Stimulated activated CD4-positive, alpha-beta T cell treated with anti-CD3 and anti-CD28 coated beads, Interleukin-1b, Interleukin-23, amount 100 ng/mL, for 4 hours (primary cell): Measurements from ENCODE around the gene OSBPL9.

Source experiments
- DNase-seq, 2 donors: peaks; one replicate each; pipeline ENCODE4 v3.0.0-alpha.2; 2020; ENCODE audit warnings: low read depth in 2 of 2

OSBPL9 gene, protein sequence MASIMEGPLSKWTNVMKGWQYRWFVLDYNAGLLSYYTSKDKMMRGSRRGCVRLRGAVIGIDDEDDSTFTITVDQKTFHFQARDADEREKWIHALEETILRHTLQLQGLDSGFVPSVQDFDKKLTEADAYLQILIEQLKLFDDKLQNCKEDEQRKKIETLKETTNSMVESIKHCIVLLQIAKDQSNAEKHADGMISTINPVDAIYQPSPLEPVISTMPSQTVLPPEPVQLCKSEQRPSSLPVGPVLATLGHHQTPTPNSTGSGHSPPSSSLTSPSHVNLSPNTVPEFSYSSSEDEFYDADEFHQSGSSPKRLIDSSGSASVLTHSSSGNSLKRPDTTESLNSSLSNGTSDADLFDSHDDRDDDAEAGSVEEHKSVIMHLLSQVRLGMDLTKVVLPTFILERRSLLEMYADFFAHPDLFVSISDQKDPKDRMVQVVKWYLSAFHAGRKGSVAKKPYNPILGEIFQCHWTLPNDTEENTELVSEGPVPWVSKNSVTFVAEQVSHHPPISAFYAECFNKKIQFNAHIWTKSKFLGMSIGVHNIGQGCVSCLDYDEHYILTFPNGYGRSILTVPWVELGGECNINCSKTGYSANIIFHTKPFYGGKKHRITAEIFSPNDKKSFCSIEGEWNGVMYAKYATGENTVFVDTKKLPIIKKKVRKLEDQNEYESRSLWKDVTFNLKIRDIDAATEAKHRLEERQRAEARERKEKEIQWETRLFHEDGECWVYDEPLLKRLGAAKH

DNA sequence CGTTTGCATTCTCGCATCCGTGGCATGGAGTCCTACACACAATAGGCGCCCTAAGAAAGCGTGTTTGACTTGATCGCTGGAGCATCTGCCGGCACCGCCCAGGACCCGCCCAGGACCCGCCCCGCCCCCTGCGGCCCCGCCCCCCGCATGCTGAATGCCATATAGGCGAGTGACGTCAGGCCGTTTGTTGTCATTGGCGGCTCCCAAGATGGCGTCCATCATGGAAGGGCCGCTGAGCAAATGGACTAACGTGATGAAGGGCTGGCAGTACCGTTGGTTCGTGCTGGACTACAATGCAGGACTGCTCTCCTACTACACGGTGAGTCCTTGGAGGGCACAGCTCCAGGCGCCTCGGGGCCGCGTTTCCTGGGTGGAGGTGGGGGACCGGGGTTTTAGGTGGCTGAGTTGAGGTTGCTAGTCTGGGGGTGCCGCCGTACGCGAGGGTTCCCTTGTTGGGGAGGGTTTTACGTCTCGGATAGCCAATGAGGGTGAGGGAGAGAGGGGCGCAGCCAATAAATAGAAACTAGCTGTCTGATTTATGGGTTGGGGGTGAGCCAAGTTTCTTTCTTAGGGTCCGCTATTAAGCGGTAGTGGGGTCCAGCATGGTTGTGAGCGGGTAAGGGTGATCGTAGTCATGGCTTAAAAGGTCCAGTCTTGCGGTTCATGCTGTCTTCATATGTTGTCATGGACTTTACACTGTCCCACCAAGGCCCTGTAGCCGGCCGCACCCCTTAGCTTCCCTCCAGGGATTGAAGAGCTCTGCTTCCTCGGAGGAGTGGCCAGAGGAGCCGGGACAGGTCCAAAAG lies at the start of gene OSBPL9:
Gene OSBPL9 (plus strand): TSS at position 190 of the 806 bp plus-strand sequence. CDS start 19 bp downstream, at position 209.
- peak; percentile 75 to 82 for DNase-seq

DNA sequence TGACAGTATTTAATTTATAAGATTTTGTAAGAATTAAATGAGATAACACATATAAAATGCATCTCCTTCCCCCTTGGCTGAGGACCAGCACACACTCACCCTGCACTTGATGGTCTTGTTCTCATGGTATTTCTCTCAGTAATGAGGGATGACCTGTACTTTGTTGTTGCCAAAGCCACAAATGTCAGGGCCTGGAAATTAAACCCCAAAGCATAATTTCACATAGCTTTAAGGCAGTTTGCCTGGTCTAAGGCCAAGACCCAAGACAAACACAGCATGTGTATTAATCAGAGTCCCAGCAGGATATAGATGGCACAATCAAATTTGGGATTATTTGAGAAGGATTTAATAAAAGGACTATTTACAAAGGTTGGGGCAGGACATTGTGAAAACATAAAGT lies 49.2 kb upstream of the OSBPL9 start:
- no peak for DNase-seq

DNA sequence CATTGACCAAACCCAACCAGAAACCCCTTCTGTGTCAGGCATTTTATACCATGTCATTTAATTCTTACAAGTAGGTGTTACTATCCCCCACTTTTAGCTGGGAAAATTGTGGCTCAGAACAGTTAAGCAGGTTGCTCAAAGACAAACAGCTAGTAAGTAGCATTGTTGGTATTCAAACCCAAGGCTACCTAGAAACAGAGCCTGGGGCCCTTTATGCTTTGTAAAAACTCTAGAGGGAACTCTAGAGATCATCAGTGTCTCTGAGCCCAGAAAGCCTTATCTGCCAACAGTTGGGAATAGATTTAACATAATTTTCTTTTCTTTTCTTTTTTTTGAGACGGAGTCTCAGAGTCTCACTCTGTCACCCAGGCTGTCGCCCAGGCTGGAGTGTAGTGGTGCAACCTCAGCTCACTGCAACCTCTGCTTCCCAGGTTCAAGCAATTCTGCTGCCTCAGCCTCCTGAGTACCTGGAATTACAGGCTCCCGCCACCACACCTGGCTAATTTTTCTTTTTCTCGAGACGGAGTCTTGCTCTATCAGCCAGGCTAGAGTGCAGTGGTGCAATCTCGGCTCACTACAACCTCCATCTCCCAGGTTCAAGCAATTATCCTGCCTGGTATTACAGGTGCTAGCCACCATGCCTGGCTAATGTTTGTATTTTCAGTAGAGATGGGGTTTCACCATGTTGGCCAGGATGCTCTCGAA lies 48.5 kb upstream of the OSBPL9 start:
- DNase-seq = no peak

DNA sequence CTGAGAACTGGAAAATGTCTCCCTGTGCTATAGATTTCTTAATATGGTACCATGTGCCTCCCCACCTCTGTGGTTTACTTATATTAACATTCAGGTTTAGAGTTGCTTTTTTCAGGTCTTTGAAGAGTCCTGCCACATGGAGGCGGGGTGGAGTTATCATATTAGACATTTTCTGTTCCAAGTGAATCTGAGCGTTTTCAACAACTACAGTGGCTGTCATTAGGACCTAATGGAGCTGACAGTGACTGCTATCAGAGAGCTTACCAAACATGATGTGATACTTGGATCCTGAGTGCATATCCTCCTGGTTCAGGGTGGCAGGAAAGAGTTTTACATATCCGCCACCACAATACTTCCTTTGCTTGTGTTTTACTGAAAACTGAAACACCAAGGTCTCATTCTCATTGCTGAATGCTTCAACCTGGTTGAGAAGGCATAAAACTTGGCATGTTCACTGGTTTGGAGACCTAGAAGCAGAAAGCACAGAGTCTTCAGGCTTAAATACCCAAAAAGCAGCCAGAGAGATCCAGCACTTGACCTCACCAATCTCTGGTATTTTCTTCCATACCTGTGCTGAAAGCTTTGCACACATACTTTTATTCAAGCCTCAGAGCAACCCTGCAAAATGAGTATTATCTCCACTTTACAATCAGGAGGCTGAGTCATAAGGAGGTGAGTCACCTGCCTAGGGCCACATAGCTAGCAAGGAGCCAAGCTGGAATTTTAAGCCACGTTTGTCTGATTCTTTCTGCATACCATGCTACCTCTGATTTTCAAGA lies 47.4 kb upstream of the OSBPL9 start:
- DNase-seq = peak in 1 of 2 donors; percentile 45

DNA sequence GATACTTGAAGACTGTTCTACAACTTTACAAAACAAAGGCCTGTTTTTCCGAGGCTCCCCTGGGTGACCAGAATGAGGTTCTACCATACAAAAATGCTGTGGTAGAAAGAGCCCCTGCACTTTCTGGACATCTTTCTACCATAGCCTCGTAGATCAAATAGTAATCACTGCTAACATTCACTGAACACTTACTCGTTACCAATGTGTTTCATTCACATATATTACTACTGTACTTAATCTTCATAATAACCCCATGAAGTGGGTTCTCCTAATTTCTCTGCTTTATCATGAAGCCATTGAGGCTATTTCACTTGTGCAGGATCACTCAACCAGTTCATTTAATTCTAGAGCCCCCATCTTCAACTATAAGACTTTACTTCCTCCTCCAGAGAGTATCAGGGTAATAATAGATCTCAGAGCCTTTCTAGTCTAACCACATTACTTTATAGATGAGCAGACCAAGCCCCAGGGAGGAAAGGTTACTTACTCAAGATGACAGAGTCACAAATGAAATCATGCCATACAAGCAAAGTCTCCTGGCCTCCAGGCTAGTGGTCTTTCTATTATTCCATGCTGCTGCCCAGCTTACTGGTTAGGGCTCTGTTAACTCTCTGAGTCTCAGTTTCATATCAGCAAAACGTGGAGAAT lies 46.7 kb upstream of the OSBPL9 start:
- no peak for DNase-seq

DNA sequence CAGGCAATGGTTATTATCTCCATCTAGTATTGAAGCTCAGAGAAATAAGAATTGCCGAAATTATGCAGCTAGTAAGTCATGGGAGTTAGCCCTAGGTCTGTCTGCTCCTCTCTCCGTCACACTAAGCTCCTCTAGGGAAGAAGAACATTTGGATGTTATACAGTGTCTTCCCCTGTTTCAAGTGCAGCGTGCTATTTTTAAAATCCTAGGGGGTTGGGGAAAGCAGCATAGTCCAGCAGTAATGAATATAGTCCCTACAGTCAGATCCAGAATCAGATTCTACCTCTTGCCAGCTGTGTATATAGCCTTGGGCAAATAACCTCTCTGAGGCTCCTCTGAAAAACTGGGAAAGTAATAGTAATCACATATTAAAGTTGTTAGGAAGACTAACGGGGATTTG lies 44.5 kb upstream of the OSBPL9 start:
- DNase-seq = no peak

DNA sequence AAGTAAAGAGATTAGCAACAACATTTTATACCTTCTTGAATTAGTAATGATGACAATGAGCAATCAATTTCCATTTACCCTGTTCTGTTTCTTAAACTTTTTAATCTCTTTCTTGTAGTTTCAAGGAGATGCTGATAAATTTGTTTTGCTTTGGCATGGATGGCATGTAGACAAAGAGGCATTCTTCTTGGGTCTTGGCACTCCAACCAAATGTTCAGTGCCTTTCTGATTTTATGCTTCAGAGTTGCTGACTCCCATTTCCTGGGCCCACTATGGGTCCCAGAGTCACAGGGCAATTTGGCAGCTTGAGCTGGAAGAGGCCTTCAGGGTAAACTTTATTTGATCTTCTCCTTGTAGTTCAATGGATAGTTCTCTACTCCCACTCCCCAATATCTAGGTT lies 42.1 kb upstream of the OSBPL9 start:
- no peak for DNase-seq

DNA sequence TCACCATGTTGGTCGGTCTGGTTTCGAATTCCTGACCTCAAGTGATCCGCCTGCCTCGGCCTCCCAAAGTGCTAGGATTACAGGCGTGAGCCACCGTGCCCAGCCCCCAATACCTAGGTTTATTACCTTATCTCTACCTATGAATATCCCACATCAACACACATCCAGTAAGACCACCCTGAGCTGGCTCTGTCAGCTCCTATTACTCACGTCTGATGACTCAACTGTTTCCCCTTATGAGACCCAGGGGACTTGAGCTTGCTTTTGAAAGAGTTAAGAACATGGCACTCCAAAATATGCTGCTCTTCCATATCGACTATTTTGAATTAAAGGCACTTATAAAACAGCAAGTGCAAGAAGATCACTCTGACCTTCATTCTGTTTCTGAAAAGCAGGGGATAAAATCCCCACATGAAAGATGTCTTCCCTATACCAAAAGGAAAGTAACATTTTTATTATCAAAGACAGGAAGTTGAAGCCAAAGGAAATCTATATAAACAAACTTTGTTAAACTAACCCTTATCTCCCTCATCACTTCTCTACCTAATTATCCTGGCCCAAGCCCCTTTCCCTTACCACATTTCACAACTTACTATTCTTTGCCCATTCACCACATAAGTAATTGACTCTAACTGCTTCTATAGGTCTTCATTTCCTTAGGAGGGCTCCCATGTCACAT lies 41.3 kb upstream of the OSBPL9 start:
- no peak for DNase-seq

DNA sequence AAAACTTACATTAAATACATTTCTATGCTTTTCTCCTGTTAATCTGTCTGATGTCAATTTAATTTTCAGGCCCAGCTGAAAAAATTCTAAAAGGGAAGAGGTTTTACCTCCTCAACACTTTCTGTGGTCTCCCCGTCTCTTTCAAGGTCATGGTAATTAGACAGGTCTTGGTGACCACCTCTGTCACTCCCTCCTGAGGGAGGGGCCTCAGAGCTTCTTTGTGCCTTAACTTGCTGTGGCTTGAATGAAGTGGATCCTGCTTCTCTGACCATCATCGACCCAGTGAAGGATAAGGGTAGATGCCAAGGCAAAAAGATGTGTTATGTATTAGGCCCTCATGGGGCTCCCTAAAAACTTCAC lies 40.8 kb upstream of the OSBPL9 start:
- DNase-seq = no peak

DNA sequence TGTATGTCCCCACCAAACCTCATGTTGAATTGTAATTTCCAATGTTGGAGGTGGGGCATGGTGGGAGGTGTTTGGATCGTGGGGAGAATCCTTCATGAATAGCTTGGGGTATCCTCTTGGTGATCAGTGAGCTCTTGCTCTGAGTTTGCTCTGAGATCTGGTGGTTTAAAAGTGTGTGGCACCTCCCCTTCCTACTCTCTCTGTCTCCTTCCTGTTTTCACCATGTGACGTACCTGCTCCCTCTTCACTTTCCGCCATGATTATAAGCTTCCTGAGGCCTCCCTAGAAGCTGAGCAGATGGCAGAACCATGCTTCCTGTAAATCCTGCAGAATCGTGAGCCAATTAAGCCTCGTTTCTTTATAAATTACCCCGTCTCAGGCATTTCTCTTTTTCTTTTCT lies 40.0 kb upstream of the OSBPL9 start:
- DNase-seq = no peak

DNA sequence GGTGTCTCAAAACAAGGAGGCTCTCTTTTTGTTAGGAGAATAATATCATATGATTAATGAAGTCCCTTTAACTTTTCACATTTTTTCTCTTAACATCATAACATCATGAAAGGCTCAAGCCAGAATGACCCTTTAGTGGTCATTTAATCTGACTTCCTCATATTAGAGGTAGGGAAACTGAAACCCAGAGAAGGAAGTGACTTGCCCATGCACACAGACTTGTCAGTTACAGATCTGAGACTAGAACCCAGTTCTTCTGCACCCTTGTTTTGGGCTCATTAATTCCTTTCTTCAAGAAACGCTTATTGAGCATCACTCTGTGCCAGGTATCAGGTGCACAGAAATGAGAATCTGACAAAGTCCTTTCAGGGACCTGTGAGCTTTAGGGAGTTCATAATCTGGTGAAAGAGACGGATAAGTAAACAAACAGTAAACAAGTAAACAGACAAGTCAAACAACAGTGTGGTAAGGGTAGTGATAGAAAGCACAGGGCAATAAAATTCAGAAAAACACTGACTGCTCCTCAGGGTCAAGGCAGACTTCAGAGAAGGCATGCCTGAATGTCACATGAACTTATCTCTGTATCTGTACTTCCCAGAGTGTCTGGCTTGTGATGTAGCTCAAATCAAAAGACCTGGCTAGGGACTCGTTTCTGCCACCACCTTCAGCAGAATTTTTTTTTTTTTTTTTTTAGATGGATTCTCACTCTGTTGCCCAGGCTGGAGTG lies 38.3 kb upstream of the OSBPL9 start:
- DNase-seq = no peak

DNA sequence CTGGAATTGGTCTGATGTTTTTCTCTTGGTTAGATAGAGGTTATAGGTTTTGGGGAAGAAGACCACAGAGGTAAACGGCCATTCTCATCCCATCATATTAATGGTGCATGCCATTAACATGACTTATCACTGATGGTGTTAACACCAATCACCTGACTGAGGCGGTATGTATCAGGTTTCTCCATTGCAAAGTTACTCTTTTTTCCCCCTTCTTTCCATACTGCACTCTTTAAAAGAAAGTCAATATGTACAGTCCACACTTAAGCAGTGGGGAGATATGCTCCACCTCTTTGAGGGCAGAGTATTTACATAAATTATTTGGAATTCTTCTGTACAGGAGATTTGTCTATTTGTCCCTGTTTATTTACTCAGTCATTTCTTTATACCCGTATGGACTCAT lies 35.7 kb upstream of the OSBPL9 start:
- no peak for DNase-seq

DNA sequence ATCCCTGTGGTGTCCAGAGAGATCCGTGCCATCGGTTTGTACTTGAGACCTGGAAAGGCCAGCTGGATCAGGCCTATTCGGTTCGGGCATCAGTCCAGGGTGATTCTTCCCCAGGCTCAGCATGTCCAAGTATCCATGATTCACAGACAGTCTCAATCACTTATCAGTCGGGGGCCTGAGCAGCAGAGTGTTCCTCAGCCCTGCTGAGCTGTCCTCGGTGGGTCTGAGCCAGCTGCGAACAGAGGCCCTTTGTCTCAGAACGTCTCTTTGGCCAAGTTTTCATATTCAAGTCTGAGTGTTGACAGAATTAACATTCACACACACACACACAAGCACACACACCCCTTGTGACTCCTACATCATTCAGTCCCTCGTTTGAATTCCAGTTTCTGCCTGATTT lies 33.4 kb upstream of the OSBPL9 start:
- no peak for DNase-seq

DNA sequence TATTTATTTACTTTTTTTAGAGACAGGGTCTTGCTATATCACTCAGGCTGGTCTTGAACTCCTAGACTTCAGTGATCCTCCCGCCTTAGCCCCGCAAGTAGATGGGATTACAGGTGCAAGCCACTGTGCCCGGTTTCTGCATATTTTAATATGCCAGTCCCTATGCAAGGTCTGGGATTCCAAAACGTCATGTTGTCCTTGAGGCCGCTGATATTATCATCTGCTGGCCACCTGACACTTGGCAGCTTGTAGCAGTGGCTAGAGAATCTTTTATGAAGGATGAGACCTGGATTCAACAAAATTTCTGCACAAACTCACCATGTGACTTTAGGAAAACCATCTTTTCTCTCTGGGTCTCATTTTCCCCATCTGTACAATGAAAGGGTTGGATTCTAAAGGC lies 32.9 kb upstream of the OSBPL9 start:
- DNase-seq = no peak

DNA sequence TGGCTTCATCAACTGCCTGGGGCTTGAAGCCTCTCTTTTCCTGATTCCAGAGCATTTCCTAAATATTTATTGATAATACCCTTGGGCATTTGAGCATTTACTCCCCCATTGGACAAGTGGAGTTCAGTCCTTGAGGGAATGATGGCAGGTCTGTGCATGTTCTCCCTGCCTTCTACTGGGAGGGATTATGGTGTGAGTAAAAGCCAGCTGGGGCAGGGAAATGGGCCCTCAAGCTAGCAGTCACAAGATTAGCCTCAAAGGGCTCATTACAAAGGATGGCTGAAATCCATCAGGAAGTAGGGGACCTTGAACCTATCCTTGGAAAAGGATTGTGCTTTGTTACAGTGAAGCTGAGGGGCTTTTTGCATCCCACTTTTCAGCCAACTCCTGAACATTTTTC lies 24.2 kb upstream of the OSBPL9 start:
- DNase-seq = no peak

DNA sequence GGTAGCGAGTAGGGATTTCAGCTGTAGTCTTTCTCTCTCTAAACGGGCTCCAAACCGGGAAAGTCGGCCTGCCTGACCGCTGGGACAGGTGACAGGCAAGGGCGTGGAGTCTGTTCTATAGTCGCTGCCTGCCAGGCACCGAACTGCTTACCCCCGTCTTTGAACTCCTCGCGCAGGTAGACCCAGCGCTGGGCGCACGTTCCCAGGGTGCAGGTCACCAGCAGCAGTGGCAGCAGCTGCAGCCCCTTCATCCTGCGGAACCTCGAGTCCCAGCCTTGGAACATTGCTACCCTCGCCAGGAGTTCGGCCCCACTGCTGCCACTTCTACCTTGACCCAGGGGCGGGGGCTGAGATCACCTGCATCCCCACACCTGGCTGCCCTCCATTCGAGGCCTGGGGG lies 22.2 kb upstream of the OSBPL9 start:
- no peak for DNase-seq

DNA sequence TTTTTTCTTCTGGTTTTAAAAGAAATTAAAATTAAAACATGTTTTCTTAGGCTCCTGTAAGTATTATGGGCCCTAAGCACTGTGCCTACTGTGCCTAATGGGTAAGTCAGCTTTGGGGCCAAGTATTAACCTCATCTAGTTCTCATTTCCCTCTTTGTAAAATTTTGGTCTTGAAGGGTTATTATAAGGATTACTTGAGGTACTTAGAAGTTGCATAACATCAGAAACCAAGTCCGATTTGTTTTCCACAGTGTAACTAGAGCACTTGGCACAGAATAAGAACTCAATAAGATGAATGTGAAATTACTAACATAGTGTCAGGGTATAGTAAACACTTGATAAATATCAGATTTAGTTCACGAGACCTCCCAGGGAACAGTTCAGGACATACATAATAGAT lies 16.4 kb upstream of the OSBPL9 start:
- DNase-seq = no peak

DNA sequence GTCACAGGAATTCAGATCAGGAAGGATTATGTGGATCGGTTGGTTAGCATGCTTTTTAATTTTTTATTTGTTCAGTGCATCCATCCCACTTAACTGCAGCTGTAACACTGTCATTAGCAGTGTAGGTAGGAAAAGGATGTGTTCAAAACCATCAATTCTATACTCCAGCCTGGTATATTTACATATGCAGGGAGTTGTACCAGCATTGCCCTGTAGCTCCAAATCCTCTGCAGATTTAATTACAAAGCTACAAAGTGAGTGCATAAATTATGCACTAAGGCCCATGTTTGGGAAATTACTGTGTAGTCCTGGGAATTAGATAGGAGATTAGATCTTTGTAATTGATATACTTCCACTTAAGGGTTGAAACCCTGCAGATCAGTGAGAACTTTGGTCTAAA lies 15.9 kb upstream of the OSBPL9 start:
- DNase-seq = no peak

DNA sequence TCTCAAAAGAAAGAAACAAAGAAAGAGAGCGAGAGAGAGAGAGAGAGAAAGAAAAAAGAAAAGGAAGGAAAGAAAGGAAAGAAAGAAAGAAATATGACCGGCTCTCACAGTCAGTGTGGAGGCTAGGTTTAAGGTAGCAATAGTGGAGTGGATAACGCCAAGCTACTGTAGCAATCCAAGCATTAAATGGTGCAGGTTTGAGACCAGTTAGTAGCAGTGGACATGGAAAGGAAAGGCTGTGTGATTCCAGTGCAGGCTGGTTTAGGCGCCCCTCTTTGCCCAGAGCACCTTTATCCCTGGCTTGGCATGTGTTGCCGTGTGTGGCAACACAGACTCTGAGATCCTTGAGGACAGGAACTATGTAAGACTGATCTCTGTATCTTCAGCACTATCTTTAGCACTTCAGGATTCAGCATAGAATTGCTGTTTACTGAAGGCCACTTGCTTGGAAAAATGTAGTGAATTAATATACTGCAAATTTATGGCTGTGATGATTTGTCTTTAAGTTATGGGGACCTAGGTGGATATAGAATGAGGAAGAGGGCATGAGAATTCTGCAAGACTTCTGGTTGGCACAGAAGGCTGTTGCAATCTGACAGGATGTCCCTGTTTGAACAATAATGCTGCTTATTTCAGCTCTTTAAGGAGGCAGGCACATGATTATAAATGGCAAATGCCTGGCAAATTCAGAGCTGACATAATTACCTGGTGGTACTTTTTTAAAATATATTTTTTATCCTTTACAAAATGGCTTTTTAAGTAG lies 10.8 kb upstream of the OSBPL9 start:
- no peak for DNase-seq
